Measurements from ENCODE around the gene TWF2. TPM values are rescaled to one million over a fixed set of nuclear protein-coding genes. Genes with fewer than 3 reads are reported as not detected.
A peak's percentile ranks its signal among the peaks of the same experiment; 100 is the strongest.

Gene TWF2
- total RNA-seq, 1 donor from 2014 or later, result 50.4 TPM

- no peaks in the 10 kb centered on the region for H3K9me3 ChIP-seq
Observed at GRCh38 chr3:52184690-52185089, 54.3 kb downstream of the TWF2 start.

GRCh38 chr3:52183786-52184445 lies 55.0 kb downstream of the TWF2 start:
- no peak for TF ChIP-seq CTCF (IDR thresholded peaks at IDR 0.05)
- H3K27me3 ChIP-seq, result no peaks in the 10 kb centered on the region
- no peak overlapping the region for H3K27ac ChIP-seq
- no peaks in the 10 kb centered on the region for H3K9me3 ChIP-seq
- ATAC-seq (no peak), DNase-seq (peak; percentile 49)
- no peak overlapping the region for H3K4me3 ChIP-seq
- H3K4me1 ChIP-seq, result no peaks in the 10 kb centered on the region
- intact Hi-C loops (cut with DNase I), result no loop called here
- H3K36me3 ChIP-seq, result no peaks in the 10 kb centered on the region

More at GRCh38 chr3:52184690-52185089, 54.3 kb downstream of the TWF2 start:
- no peak for ATAC-seq
- no peaks in the 10 kb centered on the region for H3K27me3 ChIP-seq
- no peak overlapping the region for H3K4me3 ChIP-seq
- peak; percentile 42 for DNase-seq
- TF ChIP-seq CTCF (IDR thresholded peaks at IDR 0.05), result no peak
- intact Hi-C loops (cut with DNase I), result no loop called here
- no peak overlapping the region for H3K27ac ChIP-seq
- peaks cover 4% of the 10 kb centered on the region for H3K4me1 ChIP-seq
- no peaks in the 10 kb centered on the region for H3K36me3 ChIP-seq

- Histone ChIP-seq H3K4me1 (no peaks in the 10 kb centered on the region), H3K4me3 (no peak overlapping the region), H3K27ac (no peak overlapping the region), H3K36me3 (no peaks in the 10 kb centered on the region), H3K9me3 (no peaks in the 10 kb centered on the region), H3K27me3 (no peaks in the 10 kb centered on the region)
- intact Hi-C loops (cut with DNase I), result no loop called here
- ATAC-seq, result no peak
- DNase-seq, result peak; percentile 42
- no peak for TF ChIP-seq CTCF (IDR thresholded peaks at IDR 0.05)
Observed at GRCh38 chr3:52182691-52183090, 56.3 kb downstream of the TWF2 start.

- TF ChIP-seq CTCF (IDR thresholded peaks at IDR 0.05), result no peak
- ATAC-seq (peak; percentile 60), DNase-seq (peak; percentile 63)
- intact Hi-C loops (cut with DNase I), result no loop called here
- Histone ChIP-seq H3K27ac (no peak overlapping the region), H3K9me3 (no peaks in the 10 kb centered on the region), H3K4me1 (no peaks in the 10 kb centered on the region), H3K27me3 (no peaks in the 10 kb centered on the region), H3K4me3 (no peak overlapping the region), H3K36me3 (no peaks in the 10 kb centered on the region)
Observed at GRCh38 chr3:52182196-52182595, 56.8 kb downstream of the TWF2 start.

DNA sequence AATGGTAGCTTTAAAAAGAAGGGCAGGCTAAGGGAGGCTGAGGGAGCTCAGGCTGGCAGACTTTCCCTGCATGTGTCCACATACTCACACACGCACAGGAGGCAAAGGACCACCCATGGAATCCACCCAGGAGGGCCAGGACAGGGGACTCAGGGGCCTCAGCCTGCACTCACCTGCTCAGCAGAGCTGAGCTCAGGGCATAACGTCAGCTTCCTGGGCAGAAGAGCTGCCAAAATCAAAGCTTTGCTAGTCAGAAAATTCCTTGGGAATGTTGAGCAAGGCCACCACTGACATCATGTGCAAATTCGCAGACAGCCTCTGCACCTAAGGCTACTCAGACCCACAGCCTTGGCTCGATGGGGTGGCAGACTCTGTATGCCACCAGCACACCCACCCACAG lies 57.4 kb downstream of the TWF2 start:
- H3K9me3 ChIP-seq, result no peaks in the 10 kb centered on the region
- no peak for TF ChIP-seq CTCF (IDR thresholded peaks at IDR 0.05)
- H3K27ac ChIP-seq, result no peak overlapping the region
- H3K27me3 ChIP-seq, result no peaks in the 10 kb centered on the region
- intact Hi-C loops (cut with DNase I), result no loop called here
- ATAC-seq (no peak), DNase-seq (peak; percentile 57)
- H3K36me3 ChIP-seq, result no peaks in the 10 kb centered on the region
- H3K4me1 ChIP-seq, result no peaks in the 10 kb centered on the region
- H3K4me3 ChIP-seq, result no peak overlapping the region

Small RNA genes within 50 kb of the gene (microRNA-seq; reads per million reads assigned to microRNA genes)
- 45,076 reads per million, percentile 99 among the genes with 10 or more reads in this experiment for gene MIRLET7G (ENCODE audit: borderline microRNAs expressed)

Other genes with a start within 250 kb of the TWF2 start
- gene RPL29, start 243.3 kb downstream of the TWF2 start, total RNA-seq, result 810 TPM
- 40.7 TPM for gene DUSP7, start 182.6 kb downstream of the TWF2 start, total RNA-seq
- 2.5 TPM for gene POC1A, start 84.7 kb downstream of the TWF2 start, total RNA-seq
- gene ALAS1, start 41.0 kb downstream of the TWF2 start, total RNA-seq, result 78.9 TPM
- gene TLR9, start 13.5 kb downstream of the TWF2 start, total RNA-seq, result 0.87 TPM
- gene PPM1M, start 6.6 kb upstream of the TWF2 start, total RNA-seq, result 44.0 TPM
- 61.9 TPM for gene WDR82, start 39.5 kb upstream of the TWF2 start, total RNA-seq
- 11.5 TPM for gene GLYCTK, start 48.7 kb upstream of the TWF2 start, total RNA-seq
- 11.2 TPM for gene DNAH1, start 77.2 kb upstream of the TWF2 start, total RNA-seq
- gene BAP1, start 170.8 kb upstream of the TWF2 start, total RNA-seq, result 71.4 TPM
- gene PHF7, start 171.5 kb upstream of the TWF2 start, total RNA-seq, result 6.8 TPM
- gene SEMA3G, start 205.9 kb upstream of the TWF2 start, total RNA-seq, result 27.6 TPM
- 88.9 TPM for gene TNNC1, start 214.9 kb upstream of the TWF2 start, total RNA-seq
- 94.6 TPM for gene NISCH, start 216.4 kb upstream of the TWF2 start, total RNA-seq